ENCODE results near the gene GZF1. TPM values are rescaled to one million over a fixed set of nuclear protein-coding genes. Genes with fewer than 3 reads are reported as not detected.

GZF1 gene
- total RNA-seq, 1 experiment from 2014 or later = 17.0 TPM

- H2BK15ac ChIP-seq (ENCODE audit: low read depth, low read length) = no peak overlapping the region
- Mint-ChIP-seq H3K4me3 (no peak overlapping the region), H3K27ac (no peak overlapping the region), H3K4me1 (no peaks in the 10 kb centered on the region), H3K27me3 (ENCODE audit: low read depth) (peaks cover 24% of the 10 kb centered on the region), H3K9me3 (peaks cover 0 to 1% of the 10 kb centered on the region in 2 experiments; a peak in 1 of 5 replicates), H3K36me3 (ENCODE audit: insufficient read depth in 1 of 3, low read depth in 3 of 3) (no peaks in the 10 kb centered on the region)
- H3K4me1 ChIP-seq (ENCODE audit: insufficient read depth, low read length) = no peaks in the 10 kb centered on the region
- H3K9me3 ChIP-seq (ENCODE audit: control insufficient read depth, low read depth, low read length) = no peaks in the 10 kb centered on the region
- H3K4me2 ChIP-seq (ENCODE audit: insufficient read depth, insufficient read length, low read length) = no peak overlapping the region
- no peak overlapping the region for H2AK5ac ChIP-seq (ENCODE audit: insufficient read length, low read length)
- no peak overlapping the region for H2BK5ac ChIP-seq (ENCODE audit: insufficient read length, low read length)
- no peak overlapping the region for H3K9ac ChIP-seq (ENCODE audit: extremely low read depth, insufficient read length, low read length)
- no peak for TF ChIP-seq CTCF (conservative IDR thresholded peaks at IDR 0.05)
- no peak overlapping the region for H4K8ac ChIP-seq (replicated peaks; ENCODE audit: insufficient read length, low read depth, low read length)
- no peak overlapping the region for H3T11ph ChIP-seq (ENCODE audit: low read length)
- no peak overlapping the region for H4K5ac ChIP-seq (ENCODE audit: insufficient read length, low read depth, low read length)
- H4K20me1 ChIP-seq (ENCODE audit: control insufficient read depth, insufficient read depth, insufficient read length) = no peaks in the 10 kb centered on the region
- no peak overlapping the region for H3K27ac ChIP-seq (ENCODE audit: insufficient read length, low read depth, low read length)
- no peak overlapping the region for H2BK12ac ChIP-seq (ENCODE audit: insufficient read length, low read depth, low read length)
- H2BK120ac ChIP-seq (ENCODE audit: low read depth, low read length, poor library complexity, severe bottlenecking) = no peak overlapping the region
- WGBS (ENCODE audit: extremely low coverage, insufficient read length, low lambda C conversion rate) = no CpG with 5 or more reads among the region's 5 CpGs
- H3K23me2 ChIP-seq (ENCODE audit: insufficient read length, low read depth, low read length, poor library complexity, severe bottlenecking) = no peaks in the 10 kb centered on the region
- H3K23ac ChIP-seq (ENCODE audit: insufficient read length, low read depth, low read length) = no peak overlapping the region
- no peak overlapping the region for H3K56ac ChIP-seq (ENCODE audit: insufficient read length, low read depth, low read length)
- no peaks in the 10 kb centered on the region for H3K79me1 ChIP-seq (ENCODE audit: insufficient read depth, low read depth, low read length, poor library complexity, severe bottlenecking)
- no peak overlapping the region for H3K18ac ChIP-seq (ENCODE audit: insufficient read length, low read depth, low read length)
- no peak overlapping the region for H2AFZ ChIP-seq (ENCODE audit: low read length)
- H3K27me3 ChIP-seq (ENCODE audit: insufficient read depth, low read length) = no peaks in the 10 kb centered on the region
- DNase-seq = no peak
- H3K14ac ChIP-seq (ENCODE audit: insufficient read depth, low read length) = no peak overlapping the region
- no peaks in the 10 kb centered on the region for H3K79me2 ChIP-seq (ENCODE audit: insufficient read depth, low read length)
- H2BK20ac ChIP-seq (ENCODE audit: low read depth, low read length, poor library complexity, severe bottlenecking) = no peak overlapping the region
- no peak overlapping the region for H4K91ac ChIP-seq (ENCODE audit: insufficient read length, low read depth, low read length)
- H3K4ac ChIP-seq (ENCODE audit: low read depth, low read length) = no peak overlapping the region
Observed at GRCh38 chr20:23314699-23315098, 47.3 kb upstream of the GZF1 start.
